Ishikawa (cell line): ENCODE results near the gene DLST.

Experiments
- CREB1 ChIP-seq: IDR thresholded peaks from 2 replicates; pipeline ENCODE4 v1.6.1; 2012; ENCODE audit warnings: low read depth
- EGR1 ChIP-seq: IDR thresholded peaks from 2 replicates; pipeline ENCODE4 v1.6.1; 2012
- EP300 ChIP-seq: IDR thresholded peaks from 2 replicates; pipeline ENCODE4 v1.6.1; 2012; ENCODE audit warnings: borderline replicate concordance
- TAF1 ChIP-seq: IDR thresholded peaks from 2 replicates; pipeline ENCODE4 v1.6.1; 2012; ENCODE audit warnings: low read depth, mild to moderate bottlenecking
- TCF12 ChIP-seq: IDR thresholded peaks from 2 replicates; pipeline ENCODE4 v1.6.1; 2012; ENCODE audit warnings: low read depth
- YY1 ChIP-seq: IDR thresholded peaks from 2 replicates; pipeline ENCODE4 v1.6.1; 2012; ENCODE audit warnings: low read depth
- TF ChIP-seq, protein P1 (sequence below): IDR thresholded peaks from 2 replicates; pipeline ENCODE4 v1.6.1; 2012
- TF ChIP-seq, protein P2 (sequence below): IDR thresholded peaks from 2 replicates; pipeline ENCODE4 v1.6.1; 2012; ENCODE audit warnings: low read depth, mild to moderate bottlenecking
- TF ChIP-seq, protein P3 (sequence below): IDR thresholded peaks from 2 replicates; pipeline ENCODE4 v1.6.1; 2012

- no peak for TF ChIP-seq CREB1
- TF ChIP-seq TAF1, result no peak
- TF ChIP-seq, protein P1, sequence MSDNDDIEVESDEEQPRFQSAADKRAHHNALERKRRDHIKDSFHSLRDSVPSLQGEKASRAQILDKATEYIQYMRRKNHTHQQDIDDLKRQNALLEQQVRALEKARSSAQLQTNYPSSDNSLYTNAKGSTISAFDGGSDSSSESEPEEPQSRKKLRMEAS, result no peak
- no peak for TF ChIP-seq EP300
- TF ChIP-seq, protein P2, sequence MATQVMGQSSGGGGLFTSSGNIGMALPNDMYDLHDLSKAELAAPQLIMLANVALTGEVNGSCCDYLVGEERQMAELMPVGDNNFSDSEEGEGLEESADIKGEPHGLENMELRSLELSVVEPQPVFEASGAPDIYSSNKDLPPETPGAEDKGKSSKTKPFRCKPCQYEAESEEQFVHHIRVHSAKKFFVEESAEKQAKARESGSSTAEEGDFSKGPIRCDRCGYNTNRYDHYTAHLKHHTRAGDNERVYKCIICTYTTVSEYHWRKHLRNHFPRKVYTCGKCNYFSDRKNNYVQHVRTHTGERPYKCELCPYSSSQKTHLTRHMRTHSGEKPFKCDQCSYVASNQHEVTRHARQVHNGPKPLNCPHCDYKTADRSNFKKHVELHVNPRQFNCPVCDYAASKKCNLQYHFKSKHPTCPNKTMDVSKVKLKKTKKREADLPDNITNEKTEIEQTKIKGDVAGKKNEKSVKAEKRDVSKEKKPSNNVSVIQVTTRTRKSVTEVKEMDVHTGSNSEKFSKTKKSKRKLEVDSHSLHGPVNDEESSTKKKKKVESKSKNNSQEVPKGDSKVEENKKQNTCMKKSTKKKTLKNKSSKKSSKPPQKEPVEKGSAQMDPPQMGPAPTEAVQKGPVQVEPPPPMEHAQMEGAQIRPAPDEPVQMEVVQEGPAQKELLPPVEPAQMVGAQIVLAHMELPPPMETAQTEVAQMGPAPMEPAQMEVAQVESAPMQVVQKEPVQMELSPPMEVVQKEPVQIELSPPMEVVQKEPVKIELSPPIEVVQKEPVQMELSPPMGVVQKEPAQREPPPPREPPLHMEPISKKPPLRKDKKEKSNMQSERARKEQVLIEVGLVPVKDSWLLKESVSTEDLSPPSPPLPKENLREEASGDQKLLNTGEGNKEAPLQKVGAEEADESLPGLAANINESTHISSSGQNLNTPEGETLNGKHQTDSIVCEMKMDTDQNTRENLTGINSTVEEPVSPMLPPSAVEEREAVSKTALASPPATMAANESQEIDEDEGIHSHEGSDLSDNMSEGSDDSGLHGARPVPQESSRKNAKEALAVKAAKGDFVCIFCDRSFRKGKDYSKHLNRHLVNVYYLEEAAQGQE, result no peak
- TF ChIP-seq TCF12, result no peak
- no peak for TF ChIP-seq EGR1
- TF ChIP-seq, protein P3, sequence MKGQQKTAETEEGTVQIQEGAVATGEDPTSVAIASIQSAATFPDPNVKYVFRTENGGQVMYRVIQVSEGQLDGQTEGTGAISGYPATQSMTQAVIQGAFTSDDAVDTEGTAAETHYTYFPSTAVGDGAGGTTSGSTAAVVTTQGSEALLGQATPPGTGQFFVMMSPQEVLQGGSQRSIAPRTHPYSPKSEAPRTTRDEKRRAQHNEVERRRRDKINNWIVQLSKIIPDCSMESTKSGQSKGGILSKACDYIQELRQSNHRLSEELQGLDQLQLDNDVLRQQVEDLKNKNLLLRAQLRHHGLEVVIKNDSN, result no peak
- TF ChIP-seq YY1, result no peak
Measured at GRCh38 chr14:74888164-74889158, 6.7 kb downstream of the DLST start.
